MM.1S (cell line): ENCODE data around the gene IDH1.
"Not testable (repeated sequence)": the region's sequence is repeated elsewhere in the genome, so short reads cannot be mapped to it uniquely, and the experiment has no call there.

Experiments
- DNase-seq: peaks from one replicate; pipeline ENCODE4 v3.0.0-alpha.2; 2015
- H2AFZ ChIP-seq: fragments of 300-600 bp; sonication (generic); 2 replicates; pipeline ENCODE4 v1.6.0; 2016; ENCODE audit warnings: antibody characterized with exemption, low read length
- H3F3A ChIP-seq: fragments of 300-600 bp; sonication (generic); 2 replicates; pipeline ENCODE4 v1.6.1; 2016; ENCODE audit warnings: mild to moderate bottlenecking, antibody characterized with exemption, low read length, moderate library complexity, mixed read lengths; ENCODE audit not compliant: insufficient read depth
- H3K27ac ChIP-seq: fragments of 300-600 bp; sonication (generic); 2 replicates; pipeline ENCODE4 v1.5.1; 2016; ENCODE audit warnings: mild to moderate bottlenecking, low read length
- H3K27me3 ChIP-seq: fragments of 300-600 bp; sonication (generic); replicated peaks from 2 replicates; pipeline ENCODE4 v1.6.0; 2016; ENCODE audit warnings: low read length; ENCODE audit not compliant: insufficient read depth
- H3K36me3 ChIP-seq: fragments of 300-600 bp; sonication (generic); replicated peaks from 2 replicates; pipeline ENCODE4 v1.6.1; 2016; ENCODE audit warnings: mild to moderate bottlenecking, low read length, mixed read lengths; ENCODE audit not compliant: insufficient read depth
- H3K4me1 ChIP-seq: fragments of 300-600 bp; sonication (generic); 2 replicates; pipeline ENCODE4 v1.6.1; 2016; ENCODE audit warnings: low read length, mixed read lengths
- H3K4me2 ChIP-seq: fragments of 300-600 bp; sonication (generic); 2 replicates; pipeline ENCODE4 v1.6.0; 2016; ENCODE audit warnings: low read depth, low read length
- H3K4me3 ChIP-seq: fragments of 300-600 bp; sonication (generic); 2 replicates; pipeline ENCODE4 v1.5.1; 2016; ENCODE audit warnings: low read length, mixed read lengths
- H3K79me2 ChIP-seq: fragments of 300-600 bp; sonication (generic); 2 replicates; pipeline ENCODE4 v1.6.1; 2016; ENCODE audit warnings: mixed run types, low read length, mixed read lengths
- H3K9ac ChIP-seq: fragments of 300-600 bp; sonication (generic); 2 replicates; pipeline ENCODE4 v1.6.1; 2016; ENCODE audit warnings: low read length, mixed read lengths
- H3K9me2 ChIP-seq: fragments of 300-600 bp; sonication (generic); replicated peaks from 2 replicates; pipeline ENCODE4 v1.6.1; 2016; ENCODE audit warnings: mild to moderate bottlenecking, low read length, mixed read lengths; ENCODE audit not compliant: insufficient read depth
- H3K9me3 ChIP-seq: fragments of 300-600 bp; sonication (generic); replicated peaks from 2 replicates; pipeline ENCODE4 v1.6.1; 2016; ENCODE audit warnings: mild to moderate bottlenecking, low read length, mixed read lengths; ENCODE audit not compliant: insufficient read depth
- H4K20me1 ChIP-seq: fragments of 300-600 bp; sonication (generic); 2 replicates; pipeline ENCODE4 v1.6.1; 2016; ENCODE audit warnings: mild to moderate bottlenecking, low read length, moderate library complexity, mixed read lengths; ENCODE audit not compliant: insufficient read depth
- EZH2 ChIP-seq: fragments of 300-600 bp; sonication (generic); optimal IDR thresholded peaks from 2 replicates; pipeline ENCODE3; 2017; ENCODE audit warnings: low read depth, mild to moderate bottlenecking, antibody characterized with exemption, low read length, mixed read lengths
- EZH2phosphoT487 ChIP-seq: fragments of 300-600 bp; sonication (generic); IDR thresholded peaks from 2 replicates; pipeline ENCODE4 v1.6.1; 2018; ENCODE audit warnings: antibody characterized with exemption, low read length
- TF ChIP-seq, protein P1 (sequence below): fragments of 300-600 bp; sonication (generic); IDR thresholded peaks from 2 replicates; pipeline ENCODE4 v1.5.1; 2016; ENCODE audit warnings: antibody characterized with exemption, low read length, mixed read lengths

Gene IDH1

DNA sequence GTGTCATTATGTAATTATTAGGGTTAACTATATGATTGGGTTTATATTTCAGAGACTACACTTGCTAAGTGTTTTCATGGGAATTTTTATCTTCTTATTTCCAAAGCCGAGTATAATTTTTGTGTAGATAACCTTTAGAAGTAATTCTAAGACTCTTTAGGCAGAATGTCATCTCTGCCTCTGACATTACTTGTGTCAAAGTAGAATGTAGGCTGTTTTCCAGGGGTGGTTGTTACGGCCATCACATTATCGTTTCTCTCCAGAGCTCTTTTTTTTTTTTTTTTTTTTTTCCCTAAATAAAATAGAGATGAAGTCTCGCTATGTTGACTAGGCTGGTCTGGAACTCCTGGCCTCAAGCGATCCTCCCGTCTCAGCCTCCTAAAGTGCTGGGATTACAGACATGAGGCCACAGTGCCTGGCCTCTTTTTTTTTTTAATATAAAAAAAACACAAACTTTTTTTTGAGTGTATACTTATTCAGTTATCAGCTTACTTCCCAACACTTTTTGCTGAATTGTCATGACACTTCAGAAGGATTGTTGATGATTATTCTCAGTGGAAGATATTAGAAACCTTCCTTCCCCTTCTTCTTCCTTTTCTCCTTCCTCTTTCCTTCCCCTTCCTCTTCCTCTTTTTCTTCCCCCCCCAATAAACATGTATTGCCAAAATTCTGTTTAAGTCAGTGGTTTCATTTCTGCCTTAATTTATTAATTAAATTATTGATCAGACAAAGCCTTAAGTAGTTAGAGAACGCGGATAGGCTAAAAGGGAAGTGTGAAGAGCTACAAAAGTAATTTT, 13.5 kb upstream of the IDH1 start:
- no peaks in the 10 kb centered on the region for H3K27me3 ChIP-seq
- no peak overlapping the region for H3K9ac ChIP-seq
- no peak for DNase-seq
- H3F3A ChIP-seq: peaks cover 18% of the 10 kb centered on the region
- peaks cover 33% of the 10 kb centered on the region for H3K79me2 ChIP-seq
- TF ChIP-seq, protein P1, sequence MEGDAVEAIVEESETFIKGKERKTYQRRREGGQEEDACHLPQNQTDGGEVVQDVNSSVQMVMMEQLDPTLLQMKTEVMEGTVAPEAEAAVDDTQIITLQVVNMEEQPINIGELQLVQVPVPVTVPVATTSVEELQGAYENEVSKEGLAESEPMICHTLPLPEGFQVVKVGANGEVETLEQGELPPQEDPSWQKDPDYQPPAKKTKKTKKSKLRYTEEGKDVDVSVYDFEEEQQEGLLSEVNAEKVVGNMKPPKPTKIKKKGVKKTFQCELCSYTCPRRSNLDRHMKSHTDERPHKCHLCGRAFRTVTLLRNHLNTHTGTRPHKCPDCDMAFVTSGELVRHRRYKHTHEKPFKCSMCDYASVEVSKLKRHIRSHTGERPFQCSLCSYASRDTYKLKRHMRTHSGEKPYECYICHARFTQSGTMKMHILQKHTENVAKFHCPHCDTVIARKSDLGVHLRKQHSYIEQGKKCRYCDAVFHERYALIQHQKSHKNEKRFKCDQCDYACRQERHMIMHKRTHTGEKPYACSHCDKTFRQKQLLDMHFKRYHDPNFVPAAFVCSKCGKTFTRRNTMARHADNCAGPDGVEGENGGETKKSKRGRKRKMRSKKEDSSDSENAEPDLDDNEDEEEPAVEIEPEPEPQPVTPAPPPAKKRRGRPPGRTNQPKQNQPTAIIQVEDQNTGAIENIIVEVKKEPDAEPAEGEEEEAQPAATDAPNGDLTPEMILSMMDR: no peak
- TF ChIP-seq EZH2phosphoT487 (no peak), EZH2 (no peak)
- no peak overlapping the region for H3K27ac ChIP-seq
- H4K20me1 ChIP-seq: no peaks in the 10 kb centered on the region
- peaks cover under 1% of the 10 kb centered on the region; the same call in 1 of the 2 replicates for H3K36me3 ChIP-seq
- H3K4me1 ChIP-seq: peaks cover 6% of the 10 kb centered on the region; the same call in 1 of the 2 replicates
- H3K9me3 ChIP-seq: no peaks in the 10 kb centered on the region
- no peak overlapping the region for H3K4me2 ChIP-seq
- H3K9me2 ChIP-seq: no peaks in the 10 kb centered on the region
- H2AFZ ChIP-seq: no peak overlapping the region
- no peak overlapping the region for H3K4me3 ChIP-seq

DNA sequence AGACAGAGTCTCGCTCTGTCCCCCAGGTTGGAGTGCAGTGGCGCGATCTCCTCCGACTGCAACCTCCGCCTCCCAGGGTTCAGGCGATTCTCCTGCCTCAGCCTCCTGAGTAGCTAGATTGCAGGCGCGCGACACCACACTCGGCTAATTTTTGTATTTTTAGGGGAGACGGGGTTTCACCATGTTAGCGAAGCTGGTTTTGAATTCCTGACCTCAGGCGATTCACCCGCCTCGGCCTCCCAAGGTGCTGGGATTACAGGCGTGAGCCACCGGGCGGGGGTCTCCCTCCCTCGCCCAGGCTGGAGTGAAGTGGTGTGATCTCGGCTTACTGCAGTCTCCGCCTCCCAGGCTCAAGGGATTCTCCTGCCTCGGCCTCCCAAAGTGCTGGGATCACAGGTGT, 12.7 kb upstream of the IDH1 start:
- H3K79me2 ChIP-seq: peaks cover 33% of the 10 kb centered on the region
- H3K4me3 ChIP-seq, H3K9me3 ChIP-seq, H2AFZ ChIP-seq, H3K36me3 ChIP-seq, H3K4me1 ChIP-seq, H3K9me2 ChIP-seq, H3K4me2 ChIP-seq, H3K9ac ChIP-seq, DNase-seq, H3K27me3 ChIP-seq, H3K27ac ChIP-seq, H4K20me1 ChIP-seq: not testable (repeated sequence)
- H3F3A ChIP-seq: peaks cover 18% of the 10 kb centered on the region

DNA sequence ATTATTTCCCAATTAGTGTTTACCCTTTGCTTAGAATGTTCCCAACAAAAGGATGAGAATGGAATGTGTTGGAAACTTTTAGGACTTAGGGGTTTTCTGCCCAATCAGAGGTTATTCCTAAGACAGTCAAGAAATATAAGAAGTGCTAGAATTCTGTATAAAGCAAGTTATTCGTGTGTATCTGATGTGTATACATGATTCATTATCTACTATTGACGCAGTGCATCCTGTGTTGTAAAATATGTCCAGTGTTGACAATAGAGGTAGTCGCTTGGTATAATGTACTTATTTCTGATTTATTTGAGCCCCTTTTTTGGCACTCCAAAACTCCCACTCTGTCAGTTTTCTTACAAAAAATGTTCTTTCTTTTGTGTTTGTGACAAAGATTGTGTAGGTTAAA, 12.1 kb upstream of the IDH1 start:
- no peaks in the 10 kb centered on the region for H3K9me2 ChIP-seq
- H3K9me3 ChIP-seq: no peaks in the 10 kb centered on the region
- no peaks in the 10 kb centered on the region for H3K36me3 ChIP-seq
- no peaks in the 10 kb centered on the region for H4K20me1 ChIP-seq
- H3K79me2 ChIP-seq: peaks cover 33% of the 10 kb centered on the region
- peak overlapping the region; percentile 78; the same call in 1 of the 2 replicates for H3K27ac ChIP-seq
- H3K27me3 ChIP-seq: no peaks in the 10 kb centered on the region
- peak overlapping the region; percentile 54; the same call in 1 of the 2 replicates for H3K9ac ChIP-seq
- peak overlapping the region; percentile 77 for H3K4me3 ChIP-seq
- peak overlapping the region; percentile 72 for H3K4me2 ChIP-seq
- H3F3A ChIP-seq: peaks cover 18% of the 10 kb centered on the region
- H2AFZ ChIP-seq: 0 out of 2 replicates have a peak overlapping the region, but pooled peaks have one; percentile 52
- H3K4me1 ChIP-seq: peaks cover 6% of the 10 kb centered on the region; the same call in 1 of the 2 replicates
- TF ChIP-seq, protein P1: no peak
- no peak for TF ChIP-seq EZH2phosphoT487
- TF ChIP-seq EZH2: no peak
- DNase-seq: no peak

DNA sequence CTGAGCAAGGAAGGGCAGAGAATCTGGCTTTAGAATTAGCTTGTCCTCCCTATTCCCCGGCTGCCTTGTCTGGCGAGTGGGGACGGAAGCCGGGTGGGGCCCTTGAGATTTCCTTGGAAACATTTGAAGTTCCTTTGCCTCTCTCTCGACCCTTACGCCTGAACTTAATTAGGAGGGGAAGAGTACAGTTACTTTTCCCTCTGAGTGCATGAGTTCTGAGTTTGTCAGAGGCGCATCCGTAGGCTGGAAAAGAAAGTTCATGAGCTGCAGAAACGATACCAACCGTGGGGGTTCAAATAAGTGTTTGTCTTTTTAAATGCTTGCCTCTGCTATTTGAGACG, 11.7 kb upstream of the IDH1 start:
- no peaks in the 10 kb centered on the region for H3K9me2 ChIP-seq
- peaks cover 33% of the 10 kb centered on the region for H3K79me2 ChIP-seq
- H3K27me3 ChIP-seq: no peaks in the 10 kb centered on the region
- H3K27ac ChIP-seq: peak overlapping the region; percentile 78
- H3K36me3 ChIP-seq: no peaks in the 10 kb centered on the region
- peaks cover 18% of the 10 kb centered on the region for H3F3A ChIP-seq
- H3K4me3 ChIP-seq: peak overlapping the region; percentile 77
- H3K4me2 ChIP-seq: peak overlapping the region; percentile 72
- no peaks in the 10 kb centered on the region for H4K20me1 ChIP-seq
- H2AFZ ChIP-seq: peak overlapping the region; percentile 52
- H3K9me3 ChIP-seq: no peaks in the 10 kb centered on the region
- peaks cover 6% of the 10 kb centered on the region; the same call in 1 of the 2 replicates for H3K4me1 ChIP-seq
- no peak for TF ChIP-seq EZH2
- TF ChIP-seq, protein P1: no peak
- TF ChIP-seq EZH2phosphoT487: no peak
- peak overlapping the region; percentile 54; the same call in 1 of the 2 replicates for H3K9ac ChIP-seq
- DNase-seq: peak; percentile 44
